Stimulated activated CD4-positive, alpha-beta T cell treated with anti-CD3 and anti-CD28 coated beads, Interleukin-2, amount 100 ng/mL, for 48 hours (primary cell): Measurements from ENCODE around the gene BAG3.
"Not testable (repeated sequence)": the region's sequence is repeated elsewhere in the genome, so short reads cannot be mapped to it uniquely, and the experiment has no call there.

Experiments
- DNase-seq, 2 donors: peaks; one replicate each; pipeline ENCODE4 v3.0.0-alpha.2; 2020

BAG3 gene

DNA sequence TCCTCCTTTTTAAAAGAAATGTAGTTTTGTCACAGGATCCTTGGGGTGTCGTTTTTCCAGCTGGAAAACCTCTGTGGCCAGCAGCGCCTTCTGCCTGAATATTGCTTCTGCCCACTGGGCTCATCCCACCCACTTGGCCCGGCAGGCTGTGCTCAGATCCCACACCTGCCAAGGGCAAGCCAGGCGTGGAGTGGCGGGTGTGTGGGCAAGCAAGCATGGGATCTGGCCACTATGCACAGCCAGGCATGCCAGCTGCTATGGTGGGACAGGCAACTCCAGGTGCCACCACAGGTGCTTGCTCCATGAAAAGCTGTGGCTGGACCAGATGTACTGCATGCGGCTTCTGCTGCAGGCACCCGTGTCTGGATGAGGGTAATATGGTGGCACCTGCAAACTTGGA is 43.4 kb downstream of the BAG3 start:
- DNase-seq, result no peak

DNA sequence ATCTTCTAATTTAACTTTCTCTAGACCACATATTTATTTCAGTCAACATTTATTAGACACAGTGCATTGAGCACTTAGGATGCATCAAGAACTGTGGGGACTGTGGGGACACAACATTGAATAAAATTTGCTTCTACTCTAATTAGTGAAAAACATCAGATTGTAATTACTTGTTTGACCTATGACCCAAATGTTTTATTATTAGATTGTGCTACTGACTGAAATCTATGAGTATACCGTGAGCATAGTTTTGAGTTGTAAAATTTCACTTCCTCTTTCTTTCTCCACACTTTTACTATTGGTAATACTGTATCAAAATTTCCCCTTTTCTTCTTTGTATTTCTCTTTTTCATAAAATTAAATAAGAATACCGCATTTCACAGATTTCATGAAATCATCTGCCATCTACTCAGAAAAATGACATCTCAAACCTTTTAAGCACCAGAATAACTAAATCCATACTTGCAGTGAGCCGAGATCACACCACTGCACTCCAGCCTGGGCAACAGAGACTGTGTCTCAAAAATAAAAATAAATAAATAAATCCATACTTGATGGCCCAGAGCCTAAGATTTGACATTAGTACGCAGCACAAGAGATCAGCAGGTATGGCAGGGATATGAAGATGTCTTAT is 49.3 kb downstream of the BAG3 start:
- no peak for DNase-seq

DNA sequence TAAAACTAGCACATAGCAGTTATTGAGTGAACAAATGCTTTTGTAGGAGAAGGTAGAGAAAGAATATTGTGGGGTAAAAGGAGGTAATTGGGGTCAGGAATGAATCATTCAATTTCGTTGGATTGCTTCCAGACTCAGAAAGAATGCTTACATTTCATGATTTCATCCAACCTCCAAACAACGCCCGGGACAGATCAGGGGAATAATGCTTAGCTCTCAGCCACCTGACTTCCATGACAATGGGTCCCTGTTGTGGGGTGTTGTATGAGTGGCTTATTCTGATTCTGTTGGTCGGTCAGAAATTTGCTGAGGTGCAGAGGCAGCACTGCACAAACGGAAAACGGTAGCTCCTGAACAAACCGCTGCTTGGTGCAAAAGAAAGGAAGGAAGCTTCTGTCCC is 50.7 kb downstream of the BAG3 start:
- DNase-seq, result no peak

DNA sequence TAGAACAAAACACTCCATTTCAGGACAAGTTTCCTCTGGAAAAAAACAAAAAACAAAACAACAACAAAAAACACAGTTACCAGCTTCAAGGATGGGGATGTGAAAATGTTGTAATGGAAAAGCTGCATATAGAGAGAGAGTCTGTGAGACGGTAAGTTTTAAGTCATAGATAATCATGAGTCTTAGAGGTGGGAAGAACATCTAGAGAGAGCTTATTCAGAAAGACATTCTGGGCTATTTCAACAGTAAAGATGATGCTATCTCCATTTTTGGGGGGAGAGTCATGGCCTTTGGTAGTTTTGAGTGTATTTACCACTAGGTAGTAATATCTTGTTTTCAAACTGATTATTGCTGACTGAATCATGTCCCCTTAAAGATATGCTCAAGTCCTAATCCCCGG is 51.4 kb downstream of the BAG3 start:
- DNase-seq, result no peak

- DNase-seq, result no peak
These were observed 52.8 kb downstream of the BAG3 start for GRCh38 chr10:119703903-119704508.

GRCh38 chr10:119705434-119705831 is 54.3 kb downstream of the BAG3 start:
- no peak for DNase-seq

DNA sequence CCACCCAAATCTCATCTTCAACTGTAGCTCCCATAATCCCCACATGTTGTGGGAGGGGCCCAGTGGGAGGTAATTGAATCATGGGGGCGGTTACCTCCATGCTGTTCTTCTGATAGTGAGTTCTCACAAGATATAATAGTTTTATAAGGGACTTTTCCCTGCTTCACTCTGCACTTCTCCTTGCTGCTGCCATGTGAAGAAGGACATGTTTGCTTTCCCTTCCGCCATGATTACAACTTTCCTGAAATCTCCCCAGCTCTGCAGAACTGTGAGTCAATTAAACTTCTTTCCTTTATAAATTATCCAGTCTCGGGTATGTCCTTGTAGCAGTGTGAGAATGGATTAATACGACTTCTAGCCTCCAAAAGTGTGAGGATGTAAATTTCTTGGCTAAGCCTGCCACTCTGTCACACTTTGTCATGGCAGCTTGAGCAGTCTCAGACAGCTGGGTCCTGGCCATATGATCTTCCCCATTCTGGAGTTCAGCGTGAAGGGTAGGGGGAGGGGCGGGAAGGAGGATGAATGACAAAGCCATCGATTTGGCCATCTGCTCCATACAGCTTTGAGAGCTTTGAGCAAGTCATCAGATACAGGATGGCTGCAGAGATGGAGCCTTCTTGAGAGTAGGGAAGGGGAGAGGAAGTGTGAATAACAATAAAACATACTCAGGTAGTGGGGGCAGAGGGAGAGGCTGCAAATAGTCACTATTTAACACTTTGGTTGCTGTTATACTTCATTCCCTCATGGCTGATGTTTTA is 55.5 kb downstream of the BAG3 start:
- no peak for DNase-seq

DNA sequence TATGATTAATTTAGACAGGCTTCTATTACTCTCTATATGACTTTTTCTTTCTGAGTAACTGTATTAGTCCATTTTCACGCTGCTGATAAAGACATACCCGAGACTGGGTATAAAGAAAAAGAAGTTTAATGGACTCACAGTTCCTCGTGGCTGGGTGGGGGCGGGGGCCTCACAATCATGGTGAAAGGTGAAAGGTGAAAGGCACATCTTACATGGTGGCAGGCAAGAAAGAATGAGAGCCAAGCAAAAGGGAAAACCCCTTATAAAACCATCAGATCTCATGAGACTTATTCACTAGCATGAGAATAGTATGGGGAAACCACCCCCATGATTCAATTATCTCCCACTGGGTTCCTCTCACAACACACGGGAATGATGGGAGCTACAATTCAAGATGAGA is 56.2 kb downstream of the BAG3 start:
- peak in 1 of 2 donors; percentile 28 for DNase-seq

DNA sequence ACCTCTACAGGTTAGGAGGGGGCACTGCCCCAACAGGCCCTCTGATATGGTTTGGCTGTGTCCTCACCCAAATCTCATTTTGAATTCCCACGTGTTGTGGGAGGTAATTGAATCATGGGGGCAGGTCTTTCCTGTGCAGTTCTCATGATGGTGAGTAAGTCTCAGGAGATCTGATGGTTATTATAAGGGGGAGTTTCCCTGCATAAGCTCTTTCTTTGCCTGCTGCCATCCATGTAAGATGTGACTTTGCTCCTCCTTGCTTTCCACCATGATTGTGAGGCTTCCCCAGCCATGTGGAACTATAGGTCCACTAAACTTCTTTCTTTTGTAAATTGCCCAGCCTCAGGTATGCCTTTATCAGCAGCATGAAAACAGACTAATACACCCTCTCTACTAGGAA is 59.8 kb downstream of the BAG3 start:
- DNase-seq, result not testable (repeated sequence)

DNA sequence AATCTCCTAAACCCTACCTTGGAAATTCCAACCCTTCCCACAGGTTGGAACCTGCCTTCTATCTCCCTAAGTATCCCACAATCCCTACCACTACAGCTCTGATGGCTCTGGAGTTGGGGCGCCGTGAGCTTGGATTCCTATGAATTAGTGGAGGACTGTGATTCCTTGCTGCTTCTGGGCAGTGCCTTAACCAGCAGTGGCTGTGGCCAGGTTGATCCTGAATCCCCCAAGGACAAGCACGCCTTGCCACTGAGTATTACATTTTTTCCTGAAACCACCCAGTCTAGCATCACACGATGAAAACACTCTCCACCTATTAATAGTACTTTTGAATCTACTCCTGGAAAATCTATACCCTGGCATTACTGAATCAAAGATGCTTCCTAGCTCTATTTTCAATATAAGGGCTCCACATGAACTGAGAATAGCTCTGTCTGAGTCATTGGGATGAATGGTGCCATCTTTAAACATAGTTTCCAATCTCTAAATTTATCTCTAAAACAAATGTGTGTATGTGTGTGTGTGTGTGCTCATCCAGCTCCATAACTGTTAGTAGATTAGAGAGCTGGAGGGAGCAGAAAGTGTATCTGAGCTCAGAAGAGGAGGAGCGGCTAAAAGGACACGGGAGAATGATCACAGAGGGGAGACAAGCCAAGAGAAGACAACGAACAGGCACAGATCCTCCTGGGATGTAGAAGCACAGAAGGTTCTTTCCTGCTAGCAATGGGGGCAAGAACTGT is 62.7 kb downstream of the BAG3 start:
- no peak for DNase-seq

- no peak for DNase-seq
These were observed 63.3 kb downstream of the BAG3 start for GRCh38 chr10:119714484-119714816.

DNA sequence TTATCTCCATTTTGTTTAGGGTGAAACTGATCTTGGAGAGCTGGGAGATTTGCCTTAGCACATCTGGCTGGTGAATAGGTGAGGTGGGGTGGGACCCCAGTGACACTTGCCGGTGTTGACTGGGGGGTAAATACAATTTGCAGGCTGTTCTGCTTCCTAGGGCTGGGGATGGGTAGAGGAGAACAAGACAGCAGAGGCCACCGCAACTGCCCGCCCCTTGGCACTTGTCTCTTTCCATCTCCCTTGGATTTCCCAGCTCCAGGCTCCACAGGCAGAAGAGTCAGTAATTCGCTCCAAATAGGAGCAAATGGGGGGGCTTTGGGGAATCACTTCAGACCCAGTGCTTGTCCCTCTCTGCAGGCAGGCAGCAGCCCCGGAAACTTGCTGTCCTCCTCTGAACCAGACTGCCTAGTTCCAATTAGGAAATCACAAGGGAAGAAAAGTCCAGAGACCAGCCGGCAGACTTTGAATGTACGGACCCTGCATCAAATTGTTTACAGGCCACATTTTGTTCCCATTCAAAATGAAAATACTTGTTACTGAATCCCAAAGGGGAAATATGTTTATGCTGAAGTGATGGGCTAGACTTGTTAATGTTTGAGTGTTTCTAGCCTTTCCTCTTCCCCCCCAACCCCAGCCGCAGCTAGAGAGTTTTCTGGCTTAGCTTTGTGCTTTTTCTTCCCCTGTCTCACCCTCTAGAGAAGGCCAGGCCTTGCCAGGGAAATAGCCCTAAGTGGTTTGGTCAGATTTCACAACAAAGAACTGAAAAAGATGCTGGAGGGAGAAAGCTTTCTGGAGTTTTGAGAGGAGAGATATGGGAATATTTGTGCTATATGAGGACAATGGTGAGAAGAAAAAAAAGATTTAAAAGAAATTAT is 64.7 kb downstream of the BAG3 start:
- DNase-seq, result no peak

GRCh38 chr10:119723161-119723560 is 72.0 kb downstream of the BAG3 start:
- no peak for DNase-seq

DNA sequence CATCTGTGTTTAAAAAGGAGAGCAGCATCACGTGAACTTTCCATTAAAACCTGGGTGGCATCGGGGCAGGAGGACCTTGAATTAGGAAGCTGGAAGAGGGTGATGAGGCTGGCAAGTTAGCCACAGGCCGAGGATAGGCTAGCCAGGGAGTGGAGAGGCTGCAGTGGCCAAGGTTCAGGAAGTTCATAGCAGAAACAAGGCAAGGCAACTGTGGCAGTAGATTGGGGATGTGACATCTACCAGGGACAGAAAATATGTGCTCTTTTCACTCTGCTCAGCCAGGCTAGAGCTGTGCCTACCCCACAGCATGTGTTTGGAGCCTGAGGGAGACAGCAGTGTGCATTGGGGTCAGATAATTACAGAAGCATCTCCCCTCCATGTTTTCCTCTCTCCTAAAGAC is 72.4 kb downstream of the BAG3 start:
- no peak for DNase-seq

GRCh38 chr10:119724593-119725516 is 73.7 kb downstream of the BAG3 start:
- DNase-seq, result no peak

- DNase-seq, result no peak
These were observed 74.3 kb downstream of the BAG3 start for GRCh38 chr10:119725517-119725827.

GRCh38 chr10:119725828-119726675 is 74.9 kb downstream of the BAG3 start, which contains the start of gene INPP5F:
TSS of gene INPP5F (plus strand) at chr10:119726050. CDS start at chr10:119726263, 213 bp downstream.
- peak; percentile 99 for DNase-seq

DNA sequence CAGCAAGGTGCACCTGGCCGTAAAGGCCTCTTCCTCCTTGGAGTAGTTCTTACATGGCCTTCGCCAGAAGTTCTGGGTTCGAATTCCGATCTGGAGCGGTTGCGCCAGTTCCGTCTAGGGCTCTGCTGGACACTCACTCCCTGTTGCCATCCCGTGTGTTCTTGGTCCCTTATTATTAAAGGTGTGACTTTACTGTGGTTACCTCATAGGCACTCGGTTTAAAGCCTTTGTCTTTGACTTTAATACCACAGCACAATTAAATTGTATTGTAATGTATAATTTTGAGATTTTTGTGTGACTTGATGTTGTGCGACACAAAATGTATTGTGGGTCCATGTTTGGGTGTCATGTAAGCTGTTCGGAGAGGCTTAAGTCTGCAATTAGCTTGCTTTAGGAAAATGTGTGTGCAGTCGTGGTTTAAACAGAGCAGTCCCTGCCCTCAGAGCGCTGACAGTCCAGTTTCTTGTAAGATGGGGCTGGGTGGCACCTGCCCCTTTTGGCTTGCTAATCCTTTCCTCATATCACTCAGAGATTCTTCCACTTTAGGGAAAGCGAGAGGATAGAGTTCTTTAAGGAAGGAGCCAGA is 75.6 kb downstream of the BAG3 start:
- DNase-seq, result no peak
